ENCODE results near the gene PLEKHG5. TPM values are rescaled to one million over a fixed set of nuclear protein-coding genes. Genes with fewer than 3 reads are reported as not detected.

The PLEKHG5 gene
- 40.2 and 52.5 TPM in 2 replicates for total RNA-seq

GRCh38 chr1:6491480-6491962 lies at the start of gene PLEKHG5:
Gene PLEKHG5 (minus strand): TSS chr1:6491667. CDS start chr1:6477571, 14,096 bp downstream.

GRCh38 chr1:6466023-6466422 lies 25.4 kb downstream of the PLEKHG5 start, which contains the start of gene TNFRSF25:
Gene TNFRSF25 (minus strand): TSS chr1:6466173. CDS start chr1:6466107, 66 bp downstream.

GRCh38 chr1:6424619-6425593 lies 66.6 kb downstream of the PLEKHG5 start, which contains the start of gene ESPN:
Gene ESPN (plus strand): TSS chr1:6424776. CDS start chr1:6424956, 180 bp downstream.

GRCh38 chr1:6419804-6420453 lies 71.5 kb downstream of the PLEKHG5 start, which contains the start of gene HES2:
Gene HES2 (minus strand): TSS chr1:6419919. CDS start chr1:6419820, 99 bp downstream.

Other genes with a start within 250 kb of the PLEKHG5 start
- not detected in 2 replicates for gene HES3, start 247.5 kb downstream of the PLEKHG5 start, total RNA-seq
- 1.3 and 2.5 TPM in 2 replicates for gene GPR153, start 230.6 kb downstream of the PLEKHG5 start, total RNA-seq
- 55.3 and 61.9 TPM in 2 replicates for gene ACOT7, start 97.9 kb downstream of the PLEKHG5 start, total RNA-seq
- 14.2 and 26.6 TPM in 2 replicates for gene HES2, start 71.7 kb downstream of the PLEKHG5 start, total RNA-seq
- 0.45 and 0.85 TPM in 2 replicates for gene ESPN, start 66.9 kb downstream of the PLEKHG5 start, total RNA-seq
- 12.5 and 16.4 TPM in 2 replicates for gene TNFRSF25, start 25.5 kb downstream of the PLEKHG5 start, total RNA-seq
- 23.0 and 24.2 TPM in 2 replicates for gene NOL9, start 62.8 kb upstream of the PLEKHG5 start, total RNA-seq
- gene TAS1R1, start 63.6 kb upstream of the PLEKHG5 start, total RNA-seq, result not detected in 2 replicates
- gene ZBTB48, start 88.3 kb upstream of the PLEKHG5 start, total RNA-seq, result 12.7 and 14.7 TPM in 2 replicates
- gene KLHL21, start 111.2 kb upstream of the PLEKHG5 start, total RNA-seq, result 20.2 and 25.4 TPM in 2 replicates
- 8.2 and 11.4 TPM in 2 replicates for gene PHF13, start 122.1 kb upstream of the PLEKHG5 start, total RNA-seq
- gene THAP3, start 133.2 kb upstream of the PLEKHG5 start, total RNA-seq, result 16.0 and 21.0 TPM in 2 replicates
- 50.7 and 64.0 TPM in 2 replicates for gene DNAJC11, start 210.1 kb upstream of the PLEKHG5 start, total RNA-seq